Measurements from ENCODE around the gene TMEM9B.

DNA sequence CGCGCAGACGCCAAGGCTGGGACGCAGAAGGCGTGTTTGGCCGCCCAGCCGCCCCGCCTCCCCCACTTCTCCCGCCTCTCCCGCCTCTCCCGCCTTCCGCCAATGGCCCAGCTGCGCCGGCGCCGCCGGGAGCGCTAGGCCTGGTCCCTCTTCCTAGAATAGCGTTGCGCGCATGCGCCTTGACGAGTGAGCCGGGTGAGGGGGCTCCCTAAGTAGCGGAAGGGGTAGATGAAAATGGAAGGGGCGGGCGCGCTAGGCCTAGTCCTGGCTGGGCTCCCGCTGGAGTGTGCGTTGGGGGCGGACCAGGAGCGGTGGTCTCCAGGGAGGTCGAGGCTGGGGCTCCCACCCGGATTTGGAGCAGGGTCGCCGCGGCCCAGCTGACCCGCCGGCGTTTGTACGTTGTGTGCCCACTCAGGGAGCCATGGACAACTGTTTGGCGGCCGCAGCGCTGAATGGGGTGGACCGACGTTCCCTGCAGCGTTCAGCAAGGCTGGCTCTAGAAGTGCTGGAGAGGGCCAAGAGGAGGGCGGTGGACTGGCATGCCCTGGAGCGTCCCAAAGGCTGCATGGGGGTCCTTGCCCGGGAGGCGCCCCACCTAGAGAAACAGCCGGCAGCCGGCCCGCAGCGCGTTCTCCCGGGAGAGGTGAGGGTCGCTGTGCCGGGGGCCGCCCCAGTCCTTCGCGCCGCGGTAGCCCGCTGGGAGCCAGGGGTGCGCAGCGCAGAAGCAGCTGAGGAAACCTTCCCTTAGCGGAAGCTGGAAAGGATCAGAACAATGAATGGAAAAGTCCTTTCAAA lies 53.0 kb downstream of the TMEM9B start, which contains the start of gene AKIP1:
- peak; percentile 62 for TF ChIP-seq POLR2A (IDR thresholded peaks at IDR 0.05; ENCODE audit: low read length)
- TF ChIP-seq GATA1 (IDR thresholded peaks at IDR 0.05; ENCODE audit: low read depth, low read length) = no peak

Data from erythroblast (primary cell).